ENCODE measurements around the gene AUTS2.

DNA sequence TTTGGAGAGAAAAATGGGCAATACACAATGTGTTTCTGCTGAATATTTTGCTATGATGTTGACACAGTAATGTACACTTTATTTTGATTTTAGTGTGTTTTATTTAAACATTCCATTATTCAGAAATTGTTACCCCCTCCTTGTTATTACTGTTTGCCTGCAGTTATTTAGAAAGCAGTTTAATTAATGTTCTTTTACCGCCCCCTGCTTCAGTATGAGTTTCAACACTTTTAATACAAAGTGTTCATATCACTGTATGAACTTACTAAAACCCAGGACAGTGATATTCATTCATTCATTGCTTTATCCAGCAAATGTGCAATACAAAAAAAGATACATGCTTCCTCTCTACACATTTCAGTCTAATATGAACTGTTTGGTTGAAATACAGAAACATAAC, 159.3 kb downstream of the AUTS2 start:
- TF ChIP-seq, protein P1, sequence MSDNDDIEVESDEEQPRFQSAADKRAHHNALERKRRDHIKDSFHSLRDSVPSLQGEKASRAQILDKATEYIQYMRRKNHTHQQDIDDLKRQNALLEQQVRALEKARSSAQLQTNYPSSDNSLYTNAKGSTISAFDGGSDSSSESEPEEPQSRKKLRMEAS (IDR thresholded peaks at IDR 0.05), result no peak
- TF ChIP-seq, protein P2, sequence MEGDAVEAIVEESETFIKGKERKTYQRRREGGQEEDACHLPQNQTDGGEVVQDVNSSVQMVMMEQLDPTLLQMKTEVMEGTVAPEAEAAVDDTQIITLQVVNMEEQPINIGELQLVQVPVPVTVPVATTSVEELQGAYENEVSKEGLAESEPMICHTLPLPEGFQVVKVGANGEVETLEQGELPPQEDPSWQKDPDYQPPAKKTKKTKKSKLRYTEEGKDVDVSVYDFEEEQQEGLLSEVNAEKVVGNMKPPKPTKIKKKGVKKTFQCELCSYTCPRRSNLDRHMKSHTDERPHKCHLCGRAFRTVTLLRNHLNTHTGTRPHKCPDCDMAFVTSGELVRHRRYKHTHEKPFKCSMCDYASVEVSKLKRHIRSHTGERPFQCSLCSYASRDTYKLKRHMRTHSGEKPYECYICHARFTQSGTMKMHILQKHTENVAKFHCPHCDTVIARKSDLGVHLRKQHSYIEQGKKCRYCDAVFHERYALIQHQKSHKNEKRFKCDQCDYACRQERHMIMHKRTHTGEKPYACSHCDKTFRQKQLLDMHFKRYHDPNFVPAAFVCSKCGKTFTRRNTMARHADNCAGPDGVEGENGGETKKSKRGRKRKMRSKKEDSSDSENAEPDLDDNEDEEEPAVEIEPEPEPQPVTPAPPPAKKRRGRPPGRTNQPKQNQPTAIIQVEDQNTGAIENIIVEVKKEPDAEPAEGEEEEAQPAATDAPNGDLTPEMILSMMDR (IDR thresholded peaks at IDR 0.05; ENCODE audit: low read depth, low read length, missing input control), result no peak
- TF ChIP-seq HNF4A (conservative IDR thresholded peaks at IDR 0.05) (no peak), JUND (IDR thresholded peaks at IDR 0.05) (no peak), EGR1 (IDR thresholded peaks at IDR 0.05; ENCODE audit: low read depth in 2 of 2) (no peak), GABPA (IDR thresholded peaks at IDR 0.05 in 1 of 2, conservative IDR thresholded peaks at IDR 0.05 in 1 of 2) (no peak), YY1 (IDR thresholded peaks at IDR 0.05) (no peak), ZBTB33 (IDR thresholded peaks at IDR 0.05) (no peak), ATF3 (IDR thresholded peaks at IDR 0.05) (no peak), RAD21 (IDR thresholded peaks at IDR 0.05) (no peak), FOXA1 (IDR thresholded peaks at IDR 0.05) (no peak), SP1 (IDR thresholded peaks at IDR 0.05) (no peak), RXRA (IDR thresholded peaks at IDR 0.05) (no peak)
- TF ChIP-seq, protein P3, sequence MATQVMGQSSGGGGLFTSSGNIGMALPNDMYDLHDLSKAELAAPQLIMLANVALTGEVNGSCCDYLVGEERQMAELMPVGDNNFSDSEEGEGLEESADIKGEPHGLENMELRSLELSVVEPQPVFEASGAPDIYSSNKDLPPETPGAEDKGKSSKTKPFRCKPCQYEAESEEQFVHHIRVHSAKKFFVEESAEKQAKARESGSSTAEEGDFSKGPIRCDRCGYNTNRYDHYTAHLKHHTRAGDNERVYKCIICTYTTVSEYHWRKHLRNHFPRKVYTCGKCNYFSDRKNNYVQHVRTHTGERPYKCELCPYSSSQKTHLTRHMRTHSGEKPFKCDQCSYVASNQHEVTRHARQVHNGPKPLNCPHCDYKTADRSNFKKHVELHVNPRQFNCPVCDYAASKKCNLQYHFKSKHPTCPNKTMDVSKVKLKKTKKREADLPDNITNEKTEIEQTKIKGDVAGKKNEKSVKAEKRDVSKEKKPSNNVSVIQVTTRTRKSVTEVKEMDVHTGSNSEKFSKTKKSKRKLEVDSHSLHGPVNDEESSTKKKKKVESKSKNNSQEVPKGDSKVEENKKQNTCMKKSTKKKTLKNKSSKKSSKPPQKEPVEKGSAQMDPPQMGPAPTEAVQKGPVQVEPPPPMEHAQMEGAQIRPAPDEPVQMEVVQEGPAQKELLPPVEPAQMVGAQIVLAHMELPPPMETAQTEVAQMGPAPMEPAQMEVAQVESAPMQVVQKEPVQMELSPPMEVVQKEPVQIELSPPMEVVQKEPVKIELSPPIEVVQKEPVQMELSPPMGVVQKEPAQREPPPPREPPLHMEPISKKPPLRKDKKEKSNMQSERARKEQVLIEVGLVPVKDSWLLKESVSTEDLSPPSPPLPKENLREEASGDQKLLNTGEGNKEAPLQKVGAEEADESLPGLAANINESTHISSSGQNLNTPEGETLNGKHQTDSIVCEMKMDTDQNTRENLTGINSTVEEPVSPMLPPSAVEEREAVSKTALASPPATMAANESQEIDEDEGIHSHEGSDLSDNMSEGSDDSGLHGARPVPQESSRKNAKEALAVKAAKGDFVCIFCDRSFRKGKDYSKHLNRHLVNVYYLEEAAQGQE (IDR thresholded peaks at IDR 0.05), result no peak
